Right lobe of liver (tissue), 4 donors: Measurements from ENCODE around the gene SIK3.

Experiments used
- CTCF ChIP-seq, 4 donors: fragments of 200-600 bp in 3 of 4; fragments of 450-650 bp in 1 of 4; IDR thresholded peaks; one replicate each; pipeline versions ENCODE4 v1.5.1 to v1.8.0; 2016 to 2022; ENCODE audit warnings: antibody characterized with exemption in 4 of 4, mild to moderate bottlenecking in 2 of 4
- POLR2A ChIP-seq: fragments of 450-650 bp; IDR thresholded peaks from one replicate; pipeline ENCODE4 v1.6.1; 2017; ENCODE audit warnings: antibody characterized with exemption, mild to moderate bottlenecking
- donor health status: DM: no; HTN: no; CAD: no.
- donor health status: DM: no; HTN: no; CAD: no.
- donor health status: DM: no; HTN: yes; CAD: no.

DNA sequence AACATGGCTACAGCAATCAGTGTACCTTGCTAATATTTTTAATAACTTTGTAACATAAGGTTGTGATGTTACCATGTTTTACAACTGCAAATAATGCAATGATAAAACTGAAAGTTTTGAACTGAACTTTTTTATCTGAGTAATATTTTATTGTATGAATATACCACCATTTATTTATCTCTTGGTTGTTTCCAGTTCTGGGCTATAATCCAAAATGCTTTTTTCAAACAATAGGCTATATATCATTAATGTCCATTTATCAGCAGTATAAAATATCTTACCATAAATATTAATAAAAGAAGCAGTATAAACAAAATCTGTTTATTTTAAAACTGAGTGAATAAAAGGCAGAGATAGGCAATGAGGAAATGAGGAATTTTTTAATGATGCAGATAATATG, 63.3 kb downstream of the SIK3 start:
- TF ChIP-seq CTCF (IDR thresholded peaks at IDR 0.05) (no peak), POLR2A (no peak)
